Loucy (cell line): Measurements from ENCODE around the gene SYNE2.

Experiments used
- H2AFZ ChIP-seq: fragments of 200-600 bp; sonication (generic); 2 replicates; pipeline ENCODE4 v1.6.0; 2016; ENCODE audit warnings: antibody characterized with exemption, mild to moderate bottlenecking, low read length, moderate library complexity
- H3F3A ChIP-seq: fragments of 200-600 bp; 2 replicates; pipeline ENCODE4 v1.6.0; 2016; ENCODE audit warnings: antibody characterized with exemption, low read depth, mild to moderate bottlenecking
- H3K27me3 ChIP-seq: fragments of 200-600 bp; sonication (generic); 2 replicates; pipeline ENCODE4 v1.6.1; 2014; ENCODE audit warnings: low read length, mild to moderate bottlenecking; ENCODE audit not compliant: insufficient read depth, poor library complexity, severe bottlenecking
- H3K36me3 ChIP-seq: fragments of 200-600 bp; sonication (generic); 2 replicates; pipeline ENCODE4 v1.6.1; 2016; ENCODE audit warnings: low read length; ENCODE audit not compliant: insufficient read depth
- H3K4me1 ChIP-seq: fragments of 200-600 bp; sonication (generic); 2 replicates; pipeline ENCODE4 v1.5.1; 2014; ENCODE audit warnings: low read length, mild to moderate bottlenecking; ENCODE audit not compliant: insufficient read depth, poor library complexity, severe bottlenecking
- H3K4me2 ChIP-seq: fragments of 200-600 bp; sonication (generic); 2 replicates; pipeline ENCODE4 v1.6.0; 2014; ENCODE audit warnings: antibody characterized with exemption, low read length, low read depth, mild to moderate bottlenecking; ENCODE audit not compliant: poor library complexity, severe bottlenecking
- H3K4me3 ChIP-seq: fragments of 200-600 bp; sonication (generic); 2 replicates; pipeline ENCODE4 v1.5.1; 2014; ENCODE audit warnings: low read length, mild to moderate bottlenecking, mixed read lengths; ENCODE audit not compliant: poor library complexity, severe bottlenecking
- H3K79me2 ChIP-seq: fragments of 200-600 bp; sonication (generic); 2 replicates; pipeline ENCODE4 v1.6.1; 2014; ENCODE audit warnings: low read length; ENCODE audit not compliant: insufficient read depth
- H3K9ac ChIP-seq: fragments of 200-600 bp; sonication (generic); 2 replicates; pipeline ENCODE4 v1.6.0; 2014; ENCODE audit warnings: mild to moderate bottlenecking, low read depth, low read length, moderate library complexity; ENCODE audit not compliant: poor library complexity, severe bottlenecking
- H3K9me2 ChIP-seq: fragments of 200-600 bp; sonication (generic); replicated peaks from 2 replicates; pipeline ENCODE4 v1.6.1; 2016; ENCODE audit warnings: low read depth, low read length, mixed read lengths
- H3K9me3 ChIP-seq: fragments of 200-600 bp; sonication (generic); 2 replicates; pipeline ENCODE4 v1.6.1; 2014; ENCODE audit warnings: mild to moderate bottlenecking, antibody characterized with exemption, low read length, low read depth; ENCODE audit not compliant: insufficient read depth
- H4K20me1 ChIP-seq: fragments of 200-600 bp; sonication (generic); 2 replicates; pipeline ENCODE4 v1.6.0; 2014; ENCODE audit warnings: antibody characterized with exemption, low read length, mild to moderate bottlenecking; ENCODE audit not compliant: insufficient read depth, poor library complexity, severe bottlenecking
- EZH2phosphoT487 ChIP-seq: fragments of 200-600 bp; IDR thresholded peaks from 2 replicates; pipeline ENCODE4 v1.6.1; 2018; ENCODE audit warnings: antibody characterized with exemption, mild to moderate bottlenecking, moderate library complexity, borderline replicate concordance
- TF ChIP-seq, protein P1 (sequence below): fragments of 200-600 bp; sonication (generic); conservative IDR thresholded peaks from 2 replicates; pipeline ENCODE4 v1.5.1; 2014; ENCODE audit warnings: mild to moderate bottlenecking, antibody characterized with exemption, low read length

Gene SYNE2

DNA sequence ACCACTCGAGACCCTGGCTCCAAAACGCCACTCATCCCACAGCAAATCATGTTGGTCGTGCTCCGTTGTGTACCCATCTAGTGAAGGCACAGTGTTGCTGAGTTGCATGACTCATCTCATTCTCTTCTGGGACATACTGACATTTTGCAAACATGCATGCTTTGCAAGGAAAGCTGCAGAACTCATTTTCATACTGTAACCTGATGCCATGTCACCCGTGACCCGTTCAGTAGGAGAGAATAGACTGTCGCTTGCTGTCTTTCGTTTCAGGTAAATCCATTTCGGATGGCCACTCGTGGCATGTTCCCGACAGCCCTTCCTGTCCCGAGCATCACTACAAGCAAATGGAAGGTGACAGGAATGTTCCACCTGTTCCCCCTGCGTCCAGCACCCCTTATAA lies 363.2 kb downstream of the SYNE2 start:
- Histone ChIP-seq H3K27me3 (no peaks in the 10 kb centered on the region), H3K4me2 (no peak overlapping the region), H4K20me1 (no peaks in the 10 kb centered on the region), H3K4me1 (peaks cover 7% of the 10 kb centered on the region), H3K9ac (no peak overlapping the region), H3F3A (no peaks in the 10 kb centered on the region), H2AFZ (no peak overlapping the region), H3K79me2 (no peaks in the 10 kb centered on the region), H3K36me3 (peaks cover 65% of the 10 kb centered on the region), H3K4me3 (no peak overlapping the region), H3K9me3 (no peaks in the 10 kb centered on the region), H3K9me2 (no peaks in the 10 kb centered on the region)
- TF ChIP-seq EZH2phosphoT487 = no peak
- TF ChIP-seq, protein P1, sequence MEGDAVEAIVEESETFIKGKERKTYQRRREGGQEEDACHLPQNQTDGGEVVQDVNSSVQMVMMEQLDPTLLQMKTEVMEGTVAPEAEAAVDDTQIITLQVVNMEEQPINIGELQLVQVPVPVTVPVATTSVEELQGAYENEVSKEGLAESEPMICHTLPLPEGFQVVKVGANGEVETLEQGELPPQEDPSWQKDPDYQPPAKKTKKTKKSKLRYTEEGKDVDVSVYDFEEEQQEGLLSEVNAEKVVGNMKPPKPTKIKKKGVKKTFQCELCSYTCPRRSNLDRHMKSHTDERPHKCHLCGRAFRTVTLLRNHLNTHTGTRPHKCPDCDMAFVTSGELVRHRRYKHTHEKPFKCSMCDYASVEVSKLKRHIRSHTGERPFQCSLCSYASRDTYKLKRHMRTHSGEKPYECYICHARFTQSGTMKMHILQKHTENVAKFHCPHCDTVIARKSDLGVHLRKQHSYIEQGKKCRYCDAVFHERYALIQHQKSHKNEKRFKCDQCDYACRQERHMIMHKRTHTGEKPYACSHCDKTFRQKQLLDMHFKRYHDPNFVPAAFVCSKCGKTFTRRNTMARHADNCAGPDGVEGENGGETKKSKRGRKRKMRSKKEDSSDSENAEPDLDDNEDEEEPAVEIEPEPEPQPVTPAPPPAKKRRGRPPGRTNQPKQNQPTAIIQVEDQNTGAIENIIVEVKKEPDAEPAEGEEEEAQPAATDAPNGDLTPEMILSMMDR = no peak

DNA sequence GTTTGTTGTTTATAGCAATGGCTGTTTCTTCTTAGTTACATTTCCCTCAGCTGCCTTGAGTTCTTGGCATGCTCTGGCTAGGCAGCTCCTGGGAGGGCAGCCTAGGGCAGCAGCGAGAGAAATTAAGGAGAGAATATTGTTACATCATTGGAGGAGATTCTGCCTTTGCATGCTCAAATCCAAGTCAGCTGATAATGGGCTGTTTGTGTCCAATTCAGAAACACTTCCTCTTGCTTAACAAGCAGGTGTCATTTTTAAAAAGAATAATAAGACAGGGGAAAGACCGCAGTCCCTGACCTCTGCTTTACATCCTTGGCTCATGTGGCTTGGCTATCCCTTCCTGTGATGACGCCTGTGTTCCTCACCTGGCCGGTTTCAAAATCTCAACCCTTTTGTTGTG lies 364.5 kb downstream of the SYNE2 start:
- no peaks in the 10 kb centered on the region for H4K20me1 ChIP-seq
- H3K4me2 ChIP-seq = no peak overlapping the region

DNA sequence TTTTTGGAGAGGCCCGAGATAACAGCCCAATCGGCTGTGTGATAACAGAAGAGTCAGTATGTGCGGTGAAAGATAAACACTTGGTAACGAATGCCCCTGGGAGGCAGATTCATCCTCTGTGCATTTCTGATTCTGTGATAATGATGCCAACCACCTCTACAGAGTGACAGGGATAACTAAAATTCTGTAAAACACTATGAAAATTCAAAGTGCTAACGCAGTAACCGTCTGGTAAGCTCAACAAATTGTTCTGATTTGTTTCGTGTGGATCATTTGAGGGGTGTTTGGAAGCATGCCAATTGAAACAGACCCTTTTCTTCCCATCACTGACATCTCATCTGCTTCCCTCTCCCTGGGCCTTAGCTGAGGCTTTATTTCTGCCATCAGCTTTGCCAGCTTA lies 365.0 kb downstream of the SYNE2 start:
- H3K4me2 ChIP-seq = no peak overlapping the region

More for the DNA sequence above, 364.5 kb downstream of the SYNE2 start:
- H3K9ac ChIP-seq = no peak overlapping the region
- TF ChIP-seq, protein P1 = no peak
- no peak for TF ChIP-seq EZH2phosphoT487
- H3K9me3 ChIP-seq = no peaks in the 10 kb centered on the region
- peaks cover 11% of the 10 kb centered on the region for H3K4me1 ChIP-seq
- no peak overlapping the region for H2AFZ ChIP-seq
- H3F3A ChIP-seq = no peaks in the 10 kb centered on the region
- no peaks in the 10 kb centered on the region for H3K79me2 ChIP-seq
- no peaks in the 10 kb centered on the region for H3K9me2 ChIP-seq
- H3K36me3 ChIP-seq = peaks cover 60% of the 10 kb centered on the region
- H3K4me3 ChIP-seq = no peak overlapping the region
- H3K27me3 ChIP-seq = no peaks in the 10 kb centered on the region

More for the DNA sequence above, 365.0 kb downstream of the SYNE2 start:
- Histone ChIP-seq H3K4me1 (peaks cover 13% of the 10 kb centered on the region), H2AFZ (no peak overlapping the region), H3F3A (no peaks in the 10 kb centered on the region), H3K4me3 (no peak overlapping the region), H3K9ac (no peak overlapping the region), H3K9me2 (no peaks in the 10 kb centered on the region), H3K36me3 (peaks cover 55% of the 10 kb centered on the region), H4K20me1 (no peaks in the 10 kb centered on the region), H3K79me2 (no peaks in the 10 kb centered on the region), H3K27me3 (no peaks in the 10 kb centered on the region), H3K9me3 (no peaks in the 10 kb centered on the region)
- no peak for TF ChIP-seq EZH2phosphoT487
- TF ChIP-seq, protein P1 = no peak
